GM12878 (cell line): ENCODE data around the gene PYGO1. TPM values are rescaled to one million over a fixed set of nuclear protein-coding genes. Genes with fewer than 3 reads are reported as not detected.
"Not testable (repeated sequence)": the region's sequence is repeated elsewhere in the genome, so short reads cannot be mapped to it uniquely, and the experiment has no call there.

ENCODE experiments used
- ATAC-seq: fragments of 200-7000 bp; cut with Tn5 transposase; 3 replicates; pipeline ENCODE4 v1.9.1; 2020; ENCODE audit warnings: mild to moderate bottlenecking, moderate library complexity
- BruUV-seq: library from RNA; stranded (reverse); fragments of 400-500 nt; replicated peaks from 2 replicates; lab custom pipeline; 2021; lab: Mats Ljungman, UMichigan
- CTCF ChIA-PET: fragments of 300-600 bp; sonication (Branson Sonifier 250); formaldehyde crosslinking; extraction: SDS; loops from one replicate; lab custom pipeline; 2021; ENCODE audit warnings: inconsistent platforms; lab: Yijun Ruan, JAX
- POLR2A ChIA-PET: fragments of 350-600 bp; formaldehyde crosslinking; extraction: SDS; loops from one replicate; lab custom pipeline; 2021; ENCODE audit warnings: inconsistent platforms; lab: Charles Lee
- RAD21 ChIA-PET: fragments of 300-600 bp; sonication (Branson Sonifier 250); formaldehyde crosslinking; loops from one replicate; lab custom pipeline; 2023; ENCODE audit warnings: antibody characterized with exemption; ENCODE audit not compliant: unreplicated experiment; lab: Charles Lee
- SMC1A ChIA-PET: fragments of 300-600 bp; sonication (Branson Sonifier 250); formaldehyde crosslinking; loops from one replicate; lab custom pipeline; 2023; ENCODE audit not compliant: unreplicated experiment, uncharacterized antibody; lab: Charles Lee
- DNase-seq: peaks from one replicate; pipeline ENCODE4 v3.0.0-alpha.2; 2011; ENCODE audit warnings: low read depth, low spot score
- FAIRE-seq: peaks from 3 replicates; lab custom pipeline; 2011; peaks lifted over from hg19 to GRCh38; lab: Jason Lieb, UNC
- H2AFZ ChIP-seq: 2 replicates; pipeline ENCODE4 v1.6.0; 2011; ENCODE audit warnings: low read depth, low read length, control low read depth; ENCODE audit not compliant: control insufficient read depth
- H3K27ac ChIP-seq: 2 replicates; pipeline ENCODE4 v1.5.1; 2011; ENCODE audit warnings: control low read depth; ENCODE audit not compliant: control insufficient read depth, insufficient read depth
- H3K27me3 ChIP-seq, 2 experiments: replicated peaks in 1 of 2; 2 replicates each; pipeline versions ENCODE4 v1.6.0 to v1.6.1; 2011; ENCODE audit warnings: low read length in 1 of 2; ENCODE audit not compliant: control insufficient read depth in 2 of 2, insufficient read depth in 2 of 2
- H3K36me3 ChIP-seq, 2 experiments: 2 replicates each; pipeline ENCODE4 v1.5.1; 2011; ENCODE audit warnings: low read length in 1 of 2; ENCODE audit not compliant: control insufficient read depth in 2 of 2, insufficient read depth in 2 of 2
- H3K4me1 ChIP-seq: 2 replicates; pipeline ENCODE4 v1.6.1; 2011; ENCODE audit warnings: mild to moderate bottlenecking, low read length, moderate library complexity, mixed read lengths; ENCODE audit not compliant: control insufficient read depth, insufficient read depth
- H3K4me2 ChIP-seq: 2 replicates; pipeline ENCODE4 v1.6.0; 2011; ENCODE audit warnings: control low read depth; ENCODE audit not compliant: control insufficient read depth, insufficient read depth
- H3K4me3 ChIP-seq: fragments of 200-600 bp; sonication (generic); 2 replicates; pipeline ENCODE4 v1.5.1; 2016
- H3K79me2 ChIP-seq: 2 replicates; pipeline ENCODE4 v1.6.0; 2011; ENCODE audit warnings: low read length; ENCODE audit not compliant: control insufficient read depth, insufficient read depth
- H3K9ac ChIP-seq: 2 replicates; pipeline ENCODE4 v1.8.0; 2011; ENCODE audit warnings: low read length, control low read depth, mixed read lengths; ENCODE audit not compliant: control insufficient read depth, insufficient read depth
- H3K9me3 ChIP-seq: replicated peaks from 3 replicates; pipeline ENCODE4 v1.5.1; 2011; ENCODE audit warnings: mild to moderate bottlenecking, low read length; ENCODE audit not compliant: control insufficient read depth, insufficient read depth
- H4K20me1 ChIP-seq: 2 replicates; pipeline ENCODE4 v1.6.0; 2011; ENCODE audit not compliant: control insufficient read depth, insufficient read depth
- IKZF1 ChIP-seq: fragments of 450-650 bp; conservative IDR thresholded peaks from 2 replicates; pipeline ENCODE4 v1.6.1; 2017; ENCODE audit warnings: antibody characterized with exemption, mild to moderate bottlenecking
- KAT2A ChIP-seq: conservative IDR thresholded peaks from 2 replicates; pipeline ENCODE4 v1.6.1; 2011; ENCODE audit warnings: low read depth, low read length; ENCODE audit not compliant: control insufficient read depth
- MLLT1 ChIP-seq: fragments of 450-650 bp; IDR thresholded peaks from 2 replicates; pipeline ENCODE4 v1.6.1; 2016; ENCODE audit warnings: mild to moderate bottlenecking
- NFYA ChIP-seq: IDR thresholded peaks from 2 replicates; pipeline ENCODE4 v1.6.1; 2011; ENCODE audit warnings: low read depth, mild to moderate bottlenecking, low read length, improper control_type of control experiment, borderline replicate concordance
- SP1 ChIP-seq: IDR thresholded peaks from one replicate; pipeline ENCODE4 v1.6.1; 2011; ENCODE audit warnings: low read depth, low read length
- WGBS: methylation state at CpG from one replicate; pipeline ENCODE4 v1.1.6; 2016; ENCODE audit warnings: low lambda C conversion rate; ENCODE audit not compliant: insufficient replicate concordance, insufficient coverage; ENCODE audit errors: missing lambda C conversion rate; 5-methylcytosine and 5-hydroxymethylcytosine counted together
- in situ Hi-C: fragments of 300-500 bp; cut with MboI; formaldehyde crosslinking; loops from 9 replicates; pipeline ENCODE4 v1.14.3; 2018; ENCODE audit warnings: mixed read lengths
- intact Hi-C: fragments of 100-400 bp; cut with micrococcal nuclease; formaldehyde crosslinking; loops from one replicate; pipeline ENCODE4 v1.14.2; 2022; ENCODE audit not compliant: unreplicated experiment
- polyA plus RNA-seq, 11 experiments: library from polyadenylated mRNA; depleted of rRNA in 4 of 11; unstranded in 6 of 11; stranded (reverse) in 5 of 11; fragments of >200 nt; fragmentation: Nextera tagmentation in 4 of 11; fragmentation: Illumina TruSeq in 1 of 11; extraction: Ambion mirVana in 4 of 11; extraction: Trizol in 1 of 11; gene quantifications; 1 replicate in 1 of 11; 2 replicates in 10 of 11; pipeline versions ENCODE4 v1.2.1 to v1.2.3, GENCODE V29; 2011 to 2016; ENCODE audit warnings: inconsistent platforms in 2 of 11, missing spikeins in 2 of 11, low read depth in 1 of 11
- total RNA-seq, 4 experiments: library from RNA; depleted of rRNA in 3 of 4; stranded (reverse); fragments of >200 nt in 3 of 4; fragmentation: Illumina TruSeq in 1 of 4; extraction: Trizol in 1 of 4; gene quantifications; 2 replicates each; pipeline versions ENCODE4 v1.2.1 to v1.2.3, GENCODE V29; 2013 to 2021

The PYGO1 gene
- total and polyA plus RNA-seq, 10 of the 15 experiments (the other 5 are each of a cell fraction or from before 2014, with no cell fraction given) = 0.01 TPM; not detected in 9

DNA sequence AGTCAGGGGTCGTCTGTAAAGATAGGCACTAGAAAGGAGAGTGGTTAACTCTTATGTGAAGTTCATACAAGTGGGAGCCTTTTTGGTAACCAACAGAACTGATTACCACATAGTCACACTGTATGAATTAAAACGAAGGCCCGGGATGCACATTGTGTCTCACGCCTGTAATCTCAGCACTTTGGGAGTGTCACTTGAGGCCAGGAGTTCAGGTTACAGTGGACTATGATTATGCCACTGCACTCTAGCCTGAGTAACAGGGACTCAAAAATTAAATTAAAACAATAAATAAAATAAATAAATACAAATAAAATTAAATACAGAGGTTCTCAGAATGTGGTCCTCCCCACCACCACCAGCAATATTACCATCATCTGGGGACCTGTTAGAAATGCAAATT is 80.6 kb downstream of the PYGO1 start (continued):
- TF ChIP-seq SP1 (no peak), MLLT1 (no peak), KAT2A (no peak), IKZF1 (no peak), NFYA (no peak)

DNA sequence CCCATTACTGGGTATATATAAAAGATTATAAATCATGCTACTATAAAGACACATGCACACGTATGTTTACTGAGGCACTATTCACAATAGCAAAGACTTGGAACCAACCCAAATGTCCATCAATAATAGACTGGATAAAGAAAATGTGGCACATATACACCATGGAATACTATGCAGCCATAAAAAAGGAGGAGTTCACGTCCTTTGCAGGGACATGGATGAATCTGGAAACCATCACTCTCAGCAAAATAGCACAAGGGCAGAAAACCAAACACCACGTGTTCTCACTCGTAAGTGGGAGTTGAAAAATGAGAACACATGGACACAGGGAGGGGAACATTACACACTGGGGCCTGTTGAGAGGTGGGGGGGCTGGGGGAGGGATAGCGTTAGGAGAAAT is 82.7 kb downstream of the PYGO1 start:
- H3K4me2 ChIP-seq, FAIRE-seq, CTCF ChIA-PET, RAD21 ChIA-PET, ATAC-seq, SMC1A ChIA-PET, H3K27ac ChIP-seq, BruUV-seq, H3K9ac ChIP-seq, H2AFZ ChIP-seq, DNase-seq, POLR2A ChIA-PET, H3K9me3 ChIP-seq, H3K4me3 ChIP-seq, H4K20me1 ChIP-seq, H3K36me3 ChIP-seq, H3K27me3 ChIP-seq, H3K4me1 ChIP-seq, H3K79me2 ChIP-seq, intact Hi-C loops, in situ Hi-C loops: not testable (repeated sequence)
- 12% methylated on average over 5 of the region's 5 CpGs for WGBS
